Esophagus muscularis mucosa (tissue), 3 donors: ENCODE results near the gene MICAL3.
"Not testable (repeated sequence)": the region's sequence is repeated elsewhere in the genome, so short reads cannot be mapped to it uniquely, and the experiment has no call there.

ENCODE experiments used
- CTCF ChIP-seq, 3 experiments: fragments of 200-600 bp in 2 of 3; fragments of 450-650 bp in 1 of 3; sonication (generic) in 2 of 3; IDR thresholded peaks; one replicate each; pipeline ENCODE4 v1.5.1; 2017 to 2019; ENCODE audit warnings: antibody characterized with exemption in 3 of 3, mild to moderate bottlenecking in 2 of 3, moderate library complexity in 1 of 3
- POLR2A ChIP-seq: fragments of 450-650 bp; IDR thresholded peaks from one replicate; pipeline ENCODE4 v1.6.1; 2017; ENCODE audit warnings: antibody characterized with exemption, moderate library complexity, mild to moderate bottlenecking, low read depth
- POLR2AphosphoS5 ChIP-seq, 2 donors: sonication (generic); formaldehyde crosslinking; IDR thresholded peaks; one replicate each; pipeline ENCODE4 v1.6.1; 2017; ENCODE audit warnings: antibody characterized with exemption in 2 of 2

DNA sequence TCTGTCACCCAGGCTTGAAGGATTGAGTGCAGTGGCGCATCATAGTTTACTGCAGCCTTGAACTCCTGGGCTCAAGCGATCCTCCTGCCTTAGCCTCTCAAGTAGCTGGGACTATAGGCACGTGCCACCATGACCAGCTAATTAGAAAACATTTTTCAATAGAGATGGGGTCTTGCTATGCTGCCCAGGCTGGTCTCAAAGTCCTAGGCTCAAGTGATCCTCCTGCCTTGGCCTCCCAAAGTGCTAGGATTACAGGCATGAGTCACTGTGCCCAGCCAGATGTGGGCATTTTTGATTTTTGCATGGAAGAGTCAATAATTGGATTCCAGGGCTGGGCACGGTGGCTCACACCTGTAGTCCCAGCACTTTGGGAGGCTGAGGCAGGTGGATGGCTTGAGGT lies 49.6 kb upstream of the MICAL3 start:
- TF ChIP-seq POLR2A; CTCF (IDR thresholded peaks at IDR 0.05); POLR2AphosphoS5 (IDR thresholded peaks at IDR 0.05): not testable (repeated sequence)
